GM19023 (cell line): Measurements from ENCODE around the gene CFAP97D1.

ENCODE experiments used
- ATAC-seq: cut with Tn5 transposase; IDR thresholded peaks from one replicate; pipeline ENCODE4 v1.9.1; 2021; ENCODE audit warnings: mild to moderate bottlenecking, moderate library complexity; ENCODE audit not compliant: unreplicated experiment

Gene CFAP97D1

GRCh38 chr17:43767713-43768059, 12.5 kb upstream of the CFAP97D1 start:
- ATAC-seq, result no peak

- no peak for ATAC-seq
These were observed 11.9 kb upstream of the CFAP97D1 start for GRCh38 chr17:43768382-43768781.

- ATAC-seq, result no peak
These were observed 11.3 kb upstream of the CFAP97D1 start for GRCh38 chr17:43768943-43769342.

GRCh38 chr17:43769426-43769825, 10.8 kb upstream of the CFAP97D1 start:
- no peak for ATAC-seq

GRCh38 chr17:43769859-43770258, 10.4 kb upstream of the CFAP97D1 start:
- ATAC-seq, result no peak

- ATAC-seq, result no peak
These were observed 9.3 kb upstream of the CFAP97D1 start for GRCh38 chr17:43770957-43771356.

GRCh38 chr17:43771463-43771862, 8.8 kb upstream of the CFAP97D1 start:
- no peak for ATAC-seq

- no peak for ATAC-seq
These were observed 7.2 kb upstream of the CFAP97D1 start for GRCh38 chr17:43772877-43773648.

- no peak for ATAC-seq
These were observed 5.7 kb upstream of the CFAP97D1 start for GRCh38 chr17:43774304-43775250.

- peak; percentile 89 for ATAC-seq
These were observed 1.7 kb upstream of the CFAP97D1 start, which contains the start of gene DUSP3 for GRCh38 chr17:43778337-43779144. TSS of gene DUSP3 (minus strand) at chr17:43778977. CDS start at chr17:43778924, 53 bp downstream.

GRCh38 chr17:43779145-43780125, 800 bp upstream of the CFAP97D1 start:
- ATAC-seq, result no peak

- ATAC-seq, result no peak
These were observed 2.9 kb downstream of the CFAP97D1 start for GRCh38 chr17:43782913-43783680.

- no peak for ATAC-seq
These were observed 3.8 kb downstream of the CFAP97D1 start for GRCh38 chr17:43784068-43784467.

- no peak for ATAC-seq
These were observed 4.4 kb downstream of the CFAP97D1 start for GRCh38 chr17:43784628-43785101.

- ATAC-seq, result no peak
These were observed 7.5 kb downstream of the CFAP97D1 start for GRCh38 chr17:43787728-43788127.

- ATAC-seq, result no peak
These were observed 8.3 kb downstream of the CFAP97D1 start for GRCh38 chr17:43788540-43788939.

- ATAC-seq, result no peak
These were observed 9.2 kb downstream of the CFAP97D1 start for GRCh38 chr17:43789482-43789881.

- ATAC-seq, result no peak
These were observed 10.2 kb downstream of the CFAP97D1 start for GRCh38 chr17:43790311-43790940.
